ENCODE data around the gene ATP6V0B. TPM values are rescaled to one million over a fixed set of nuclear protein-coding genes. Genes with fewer than 3 reads are reported as not detected.

The ATP6V0B gene
- total RNA-seq, 2 experiments from 2014 or later, result 121 TPM

DNA sequence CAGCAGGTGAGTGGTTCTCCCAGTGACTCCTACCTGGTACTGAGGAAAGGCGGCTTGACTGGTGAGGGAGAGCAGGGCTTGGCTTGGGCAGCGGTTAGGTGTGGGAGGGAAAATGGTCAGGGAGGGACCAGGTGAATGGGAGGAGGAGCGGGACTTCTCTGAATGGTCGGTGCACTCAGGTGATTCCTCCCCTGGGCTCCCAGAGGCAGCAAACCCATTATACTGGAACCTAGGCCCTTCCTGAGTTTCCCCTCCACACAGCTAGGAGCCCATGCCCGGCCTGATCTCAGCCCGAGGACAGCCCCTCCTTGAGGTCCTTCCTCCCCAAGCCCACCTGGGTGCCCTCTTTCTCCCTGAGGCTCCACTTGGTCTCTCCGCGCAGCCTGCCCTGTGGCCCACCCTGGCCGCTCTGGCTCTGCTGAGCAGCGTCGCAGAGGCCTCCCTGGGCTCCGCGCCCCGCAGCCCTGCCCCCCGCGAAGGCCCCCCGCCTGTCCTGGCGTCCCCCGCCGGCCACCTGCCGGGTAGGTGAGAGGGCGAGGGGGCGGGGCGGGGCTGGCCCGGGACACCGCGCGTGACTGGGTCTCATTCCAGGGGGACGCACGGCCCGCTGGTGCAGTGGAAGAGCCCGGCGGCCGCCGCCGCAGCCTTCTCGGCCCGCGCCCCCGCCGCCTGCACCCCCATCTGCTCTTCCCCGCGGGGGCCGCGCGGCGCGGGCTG, 38.9 kb upstream of the ATP6V0B start:
- Mint-ChIP-seq H3K36me3 (ENCODE audit: low read depth) (no peaks in the 10 kb centered on the region), H3K9me3 (no peaks in the 10 kb centered on the region), H3K27ac (no peak overlapping the region), H3K27me3 (peaks cover 11% of the 10 kb centered on the region), H3K4me1 (peaks cover 11% of the 10 kb centered on the region), H3K4me3 (no peak overlapping the region)
- DNase-seq, result no peak
- POLR2A ChIA-PET, result interaction anchor here (0.9 to 3.1 kb wide), 3 partner anchors 11 to 229 kb away, joined by 4 to 25 read pairs (median 4); partner anchors contain the start of genes IPO13 and ST3GAL3
- CTCF ChIA-PET, result interaction anchor here (0.9 to 10.9 kb wide), 18 partner anchors 10 to 406 kb away, joined by 3 to 324 read pairs (median 8); partner anchors contain the start of genes ATP6V0B, DPH2, IPO13 and KDM4A

DNA sequence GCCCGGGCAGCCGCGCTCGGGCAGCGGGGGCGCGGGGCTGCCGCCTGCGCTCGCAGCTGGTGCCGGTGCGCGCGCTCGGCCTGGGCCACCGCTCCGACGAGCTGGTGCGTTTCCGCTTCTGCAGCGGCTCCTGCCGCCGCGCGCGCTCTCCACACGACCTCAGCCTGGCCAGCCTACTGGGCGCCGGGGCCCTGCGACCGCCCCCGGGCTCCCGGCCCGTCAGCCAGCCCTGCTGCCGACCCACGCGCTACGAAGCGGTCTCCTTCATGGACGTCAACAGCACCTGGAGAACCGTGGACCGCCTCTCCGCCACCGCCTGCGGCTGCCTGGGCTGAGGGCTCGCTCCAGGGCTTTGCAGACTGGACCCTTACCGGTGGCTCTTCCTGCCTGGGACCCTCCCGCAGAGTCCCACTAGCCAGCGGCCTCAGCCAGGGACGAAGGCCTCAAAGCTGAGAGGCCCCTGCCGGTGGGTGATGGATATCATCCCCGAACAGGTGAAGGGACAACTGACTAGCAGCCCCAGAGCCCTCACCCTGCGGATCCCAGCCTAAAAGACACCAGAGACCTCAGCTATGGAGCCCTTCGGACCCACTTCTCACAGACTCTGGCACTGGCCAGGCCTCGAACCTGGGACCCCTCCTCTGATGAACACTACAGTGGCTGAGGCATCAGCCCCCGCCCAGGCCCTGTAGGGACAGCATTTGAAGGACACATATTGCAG, 38.2 kb upstream of the ATP6V0B start:
- H3K9me3 Mint-ChIP-seq, result no peaks in the 10 kb centered on the region
- peaks cover 11% of the 10 kb centered on the region for H3K27me3 Mint-ChIP-seq
- H3K4me3 Mint-ChIP-seq, result peak overlapping the region; percentile 40
- H3K36me3 Mint-ChIP-seq (ENCODE audit: low read depth), result no peaks in the 10 kb centered on the region
- DNase-seq, result no peak
- H3K4me1 Mint-ChIP-seq, result peaks cover 11% of the 10 kb centered on the region
- ChIA-PET POLR2A (interaction anchor here (0.8 to 3.1 kb wide), 2 partner anchors 10 kb away, joined by 3 to 25 read pairs; partner anchors contain the start of gene IPO13), CTCF (interaction anchor here (4.7 to 10.9 kb wide), 2 partner anchors 9 to 173 kb away, joined by 102 to 324 read pairs; partner anchors contain the start of gene IPO13)
- no peak overlapping the region for H3K27ac Mint-ChIP-seq

DNA sequence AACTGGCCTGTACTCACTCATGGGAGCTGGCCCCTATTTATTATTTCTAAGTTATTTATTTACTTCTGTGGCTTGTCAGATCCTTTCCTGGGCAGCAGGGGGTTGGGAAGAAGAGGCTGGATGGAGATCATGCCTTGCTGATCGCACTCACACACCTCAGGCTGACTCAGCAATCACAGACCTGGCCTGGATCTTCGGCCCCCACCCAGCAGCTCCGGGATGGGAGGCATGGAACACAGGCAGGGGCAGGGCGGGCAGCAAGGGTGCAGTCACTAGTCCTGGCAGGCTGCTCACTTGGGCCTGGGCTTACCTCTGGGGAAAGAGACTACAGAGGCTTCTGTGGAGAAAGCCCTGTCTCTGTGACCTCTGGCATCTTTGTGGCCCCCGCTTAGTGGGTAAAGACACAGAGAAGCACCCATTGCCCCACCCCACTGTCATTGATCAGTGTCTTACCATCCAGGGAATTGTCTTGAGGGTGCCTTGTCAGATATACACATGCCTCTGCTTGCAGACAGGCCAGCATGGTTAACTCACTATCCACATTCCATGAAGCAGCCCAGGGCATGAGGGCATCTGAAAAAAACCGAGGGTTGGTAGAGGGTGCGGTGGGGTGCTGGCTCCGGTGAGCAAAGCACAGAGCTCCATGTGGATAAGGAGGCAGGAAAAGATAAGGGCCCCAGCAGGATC, 37.4 kb upstream of the ATP6V0B start:
- H3K4me1 Mint-ChIP-seq, result peaks cover 11% of the 10 kb centered on the region
- POLR2A ChIA-PET, result interaction anchor here (0.8 kb wide), 1 partner anchor 10 kb away, joined by 3 read pairs; the partner anchor contains the start of gene IPO13
- H3K9me3 Mint-ChIP-seq, result no peaks in the 10 kb centered on the region
- no peaks in the 10 kb centered on the region for H3K36me3 Mint-ChIP-seq (ENCODE audit: low read depth)
- CTCF ChIA-PET, result interaction anchor here (4.7 to 10.9 kb wide), 2 partner anchors 8 to 173 kb away, joined by 102 to 324 read pairs; partner anchors contain the start of gene IPO13
- H3K4me3 Mint-ChIP-seq, result no peak overlapping the region
- no peak overlapping the region for H3K27ac Mint-ChIP-seq
- H3K27me3 Mint-ChIP-seq, result peaks cover 11% of the 10 kb centered on the region
- DNase-seq, result no peak

DNA sequence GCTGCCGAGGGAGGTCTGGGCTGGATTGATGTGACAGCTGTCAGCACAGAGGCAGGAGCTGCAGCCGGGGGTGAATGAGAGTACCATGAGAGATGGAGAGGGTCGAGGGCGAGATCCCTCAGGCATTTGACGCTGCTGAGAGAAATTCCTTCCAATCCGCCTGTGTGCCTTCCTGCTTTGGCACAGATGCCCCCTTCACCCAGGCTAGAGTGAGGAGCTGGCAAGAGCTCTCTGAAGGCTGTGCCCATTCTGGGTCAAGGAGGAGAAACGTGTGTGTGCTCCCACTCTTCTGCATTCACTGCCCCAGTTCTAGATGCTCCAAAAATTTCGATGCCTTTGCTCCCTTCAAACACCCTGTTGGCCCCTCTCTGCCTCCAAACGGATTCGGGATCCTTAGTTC, 36.4 kb upstream of the ATP6V0B start:
- Mint-ChIP-seq H3K4me3 (no peak overlapping the region), H3K27ac (no peak overlapping the region), H3K27me3 (peaks cover 11% of the 10 kb centered on the region), H3K9me3 (no peaks in the 10 kb centered on the region), H3K36me3 (ENCODE audit: low read depth) (peaks cover 3% of the 10 kb centered on the region), H3K4me1 (peaks cover 13% of the 10 kb centered on the region)
- ChIA-PET CTCF (interaction anchor here (10.9 kb wide), 1 partner anchor 174 kb away, joined by 324 read pairs; no protein-coding TSS in a partner anchor), POLR2A (no interaction called here)
- DNase-seq, result no peak

DNA sequence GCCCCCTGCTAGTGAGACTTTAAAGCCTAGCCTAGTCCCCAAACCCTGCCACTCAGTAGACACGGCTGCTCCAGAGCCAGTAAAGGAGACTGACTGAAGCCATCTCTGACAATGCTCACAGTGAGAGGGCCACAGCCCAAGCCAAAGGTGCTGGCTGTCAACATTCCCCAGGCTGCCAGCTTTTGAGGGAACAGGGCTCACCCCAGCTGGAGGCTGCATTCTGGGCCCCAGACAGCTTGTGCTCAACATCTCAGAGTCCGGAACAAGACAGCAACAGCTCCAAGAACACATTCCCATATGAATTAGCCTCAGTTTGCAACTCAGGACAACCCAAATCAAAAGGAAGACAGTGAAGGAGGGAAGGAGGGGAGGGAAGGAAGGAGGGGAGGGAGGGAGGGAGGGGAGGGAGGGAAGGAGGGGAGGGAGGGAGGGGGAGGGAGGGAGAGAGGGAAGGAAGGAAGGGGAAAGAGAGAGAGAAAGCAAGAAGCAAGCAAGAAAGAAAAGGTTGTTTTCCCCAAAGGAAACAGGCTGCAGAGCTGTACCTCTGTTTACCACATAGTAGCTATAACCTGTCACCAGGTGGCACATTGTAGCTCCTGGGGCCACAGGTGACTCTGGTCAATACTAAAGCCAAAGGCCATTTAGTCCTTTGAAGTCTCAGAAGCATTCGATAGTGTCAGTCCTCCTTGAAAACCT, 35.7 kb upstream of the ATP6V0B start:
- ChIA-PET CTCF (interaction anchor here (1.6 to 10.9 kb wide), 2 partner anchors 175 kb away, joined by 6 to 324 read pairs; no protein-coding TSS in a partner anchor), POLR2A (no interaction called here)
- peaks cover 3% of the 10 kb centered on the region for H3K36me3 Mint-ChIP-seq (ENCODE audit: low read depth)
- no peak for DNase-seq
- peaks cover 8% of the 10 kb centered on the region for H3K27me3 Mint-ChIP-seq
- no peaks in the 10 kb centered on the region for H3K9me3 Mint-ChIP-seq
- H3K27ac Mint-ChIP-seq, result no peak overlapping the region
- peaks cover 9% of the 10 kb centered on the region for H3K4me1 Mint-ChIP-seq
- no peak overlapping the region for H3K4me3 Mint-ChIP-seq

DNA sequence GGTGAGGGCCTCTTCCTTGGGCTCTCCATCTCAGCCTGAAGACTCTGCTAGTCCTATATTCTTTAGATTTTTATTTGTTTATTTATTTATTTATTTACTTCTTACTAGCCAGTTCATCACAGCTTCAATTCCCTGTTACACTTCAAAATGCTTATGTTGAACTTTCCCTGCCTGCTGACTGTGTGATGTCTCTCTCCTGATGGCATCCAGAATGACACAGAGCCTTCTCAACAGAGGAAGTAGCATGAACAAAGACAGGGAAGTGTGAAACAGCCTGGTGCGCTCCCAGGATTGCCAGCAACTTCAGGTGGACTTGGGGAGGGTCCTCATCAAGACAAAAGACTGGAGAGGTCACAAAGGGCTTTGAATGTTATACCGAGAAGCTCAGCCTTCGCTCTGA, 32.3 kb upstream of the ATP6V0B start:
- POLR2A ChIA-PET, result no interaction called here
- Mint-ChIP-seq H3K27ac (no peak overlapping the region), H3K27me3 (no peaks in the 10 kb centered on the region), H3K4me1 (peaks cover 24% of the 10 kb centered on the region), H3K9me3 (no peaks in the 10 kb centered on the region), H3K4me3 (no peak overlapping the region), H3K36me3 (ENCODE audit: low read depth) (peaks cover 6% of the 10 kb centered on the region)
- CTCF ChIA-PET, result interaction anchor here (1.0 to 5.6 kb wide), 3 partner anchors 7 to 179 kb away, joined by 3 to 102 read pairs (median 9); partner anchors contain the start of gene ARTN
- no peak for DNase-seq

DNA sequence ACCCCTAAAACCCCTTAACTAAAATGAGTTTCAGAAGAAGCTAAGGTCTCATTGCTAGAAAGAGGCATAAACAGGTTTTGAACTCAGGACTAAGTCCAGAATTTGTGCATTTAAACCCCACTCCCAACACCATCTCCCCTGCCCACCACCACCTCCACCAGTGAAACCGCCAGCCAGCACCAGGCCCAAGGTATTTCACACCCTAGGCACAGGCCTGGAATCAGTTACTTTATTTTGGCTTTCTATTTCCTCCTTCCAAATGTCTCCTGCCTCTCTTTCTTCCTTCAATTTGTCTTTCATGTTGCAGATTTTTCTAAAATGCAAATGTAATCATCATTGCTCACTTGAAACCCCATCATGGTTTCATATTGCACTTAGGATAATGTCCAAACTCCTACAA, 29.9 kb upstream of the ATP6V0B start:
- no peak for DNase-seq
- ChIA-PET POLR2A (interaction anchor here (3.1 kb wide), 1 partner anchor 26 kb away, joined by 20 read pairs; the partner anchor contains the start of gene DPH2), CTCF (interaction anchor here (1.4 to 5.6 kb wide), 4 partner anchors 10 to 291 kb away, joined by 3 to 102 read pairs (median 18); partner anchors contain the start of gene ARTN)
- Mint-ChIP-seq H3K9me3 (no peaks in the 10 kb centered on the region), H3K27me3 (no peaks in the 10 kb centered on the region), H3K4me1 (peaks cover 39% of the 10 kb centered on the region), H3K36me3 (ENCODE audit: low read depth) (peaks cover 6% of the 10 kb centered on the region), H3K4me3 (peak overlapping the region; percentile 89), H3K27ac (no peak overlapping the region)

- no peaks in the 10 kb centered on the region for H3K27me3 Mint-ChIP-seq
- no peaks in the 10 kb centered on the region for H3K9me3 Mint-ChIP-seq
- peaks cover 44% of the 10 kb centered on the region for H3K4me1 Mint-ChIP-seq
- ChIA-PET CTCF (interaction anchor here (0.9 to 5.6 kb wide), 16 partner anchors 11 to 391 kb away, joined by 3 to 102 read pairs (median 4); partner anchors contain the start of genes ARTN, ATP6V0B, DPH2 and KDM4A), POLR2A (interaction anchor here (0.9 to 3.1 kb wide), 6 partner anchors 11 to 1576 kb away, joined by 3 to 25 read pairs (median 10); partner anchors contain the start of genes ATP6V0B, CDC20, DPH2 and KDM4A)
- H3K27ac Mint-ChIP-seq, result peak overlapping the region; percentile 88
- peak overlapping the region; percentile 89 for H3K4me3 Mint-ChIP-seq
- DNase-seq, result no peak
- H3K36me3 Mint-ChIP-seq (ENCODE audit: low read depth), result peaks cover 13% of the 10 kb centered on the region
These were observed 29.0 kb upstream of the ATP6V0B start for GRCh38 chr1:43945674-43946235.

GRCh38 chr1:43946236-43947060, 28.3 kb upstream of the ATP6V0B start, which contains the start of gene IPO13:
IPO13 (plus strand) TSS chr1:43946950; CDS start chr1:43947601, 651 bp downstream.
- no peaks in the 10 kb centered on the region for H3K9me3 Mint-ChIP-seq
- ChIA-PET POLR2A (interaction anchor here (0.9 to 3.1 kb wide), 15 partner anchors 9 to 1575 kb away, joined by 3 to 25 read pairs (median 6); partner anchors contain the start of genes ATP6V0B, CDC20, DPH2 and ELOVL1), CTCF (interaction anchor here (0.8 to 5.6 kb wide), 19 partner anchors 11 to 392 kb away, joined by 3 to 102 read pairs (median 4); partner anchors contain the start of genes ARTN, ATP6V0B, DPH2 and KDM4A)
- peak; percentile 96 for DNase-seq
- peak within 1 kb of the TSS; percentile 88 for H3K27ac Mint-ChIP-seq
- peaks cover 13% of the 10 kb centered on the region for H3K36me3 Mint-ChIP-seq (ENCODE audit: low read depth)
- H3K4me3 Mint-ChIP-seq, result peak within 1 kb of the TSS; percentile 89
- peaks cover 44% of the 10 kb centered on the region for H3K4me1 Mint-ChIP-seq
- no peaks in the 10 kb centered on the region for H3K27me3 Mint-ChIP-seq

DNA sequence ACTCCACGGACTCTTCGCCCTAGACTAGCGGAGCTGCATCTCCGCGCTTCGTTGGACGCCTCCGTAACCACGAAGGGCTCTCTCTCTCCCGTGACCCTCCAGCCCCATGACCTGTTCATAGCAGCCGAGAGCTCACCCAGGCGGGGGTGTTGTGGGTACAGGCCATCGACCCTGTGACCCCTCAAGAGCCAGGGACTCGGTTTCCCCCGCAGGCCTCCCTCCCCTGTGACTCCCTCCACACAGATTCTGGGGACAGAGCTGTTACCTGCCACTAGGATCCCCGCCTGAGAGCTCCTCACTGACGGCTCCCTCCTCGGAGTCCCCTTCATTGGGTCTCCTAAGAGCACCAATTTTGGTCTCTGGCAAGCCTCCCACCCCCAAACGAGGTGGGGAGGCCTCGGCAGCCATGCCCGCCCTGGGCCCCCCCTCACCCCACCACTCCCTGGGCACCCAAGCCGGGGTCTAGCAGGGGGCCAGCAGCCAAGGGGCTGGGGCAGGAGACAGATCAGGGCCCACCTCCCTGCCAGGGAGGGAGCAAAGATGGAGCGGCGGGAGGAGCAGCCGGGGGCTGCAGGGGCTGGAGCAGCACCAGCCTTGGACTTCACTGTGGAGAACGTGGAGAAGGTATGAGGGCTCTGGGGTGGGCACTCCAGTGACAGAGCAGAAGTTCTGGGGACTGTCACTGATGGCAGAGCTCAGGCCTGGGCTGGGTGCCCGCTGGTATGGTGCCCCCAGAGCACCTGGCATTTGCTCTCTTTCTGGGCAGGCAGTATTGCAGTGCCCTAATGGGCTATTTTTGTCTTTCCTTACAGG, 27.5 kb upstream of the ATP6V0B start:
- H3K36me3 Mint-ChIP-seq (ENCODE audit: low read depth), result peaks cover 13% of the 10 kb centered on the region
- POLR2A ChIA-PET, result interaction anchor here (0.9 to 3.1 kb wide), 14 partner anchors 8 to 684 kb away, joined by 3 to 25 read pairs (median 5); partner anchors contain the start of genes ATP6V0B, CDC20, DPH2 and ELOVL1
- H3K4me1 Mint-ChIP-seq, result peaks cover 44% of the 10 kb centered on the region
- no peaks in the 10 kb centered on the region for H3K9me3 Mint-ChIP-seq
- CTCF ChIA-PET, result interaction anchor here (0.8 to 5.6 kb wide), 8 partner anchors 12 to 297 kb away, joined by 3 to 102 read pairs (median 5); partner anchors contain the start of genes ARTN, ATP6V0B and KDM4A
- peak; percentile 35 for DNase-seq
- H3K27me3 Mint-ChIP-seq, result no peaks in the 10 kb centered on the region
- peak overlapping the region; percentile 88 for H3K27ac Mint-ChIP-seq
- peak overlapping the region; percentile 89 for H3K4me3 Mint-ChIP-seq

All from activated CD4-positive, alpha-beta memory T cell treated with anti-CD3 and anti-CD28 coated beads, Interleukin-2, amount 10 ng/mL, durations not matched to agents 7 days and 5 days (primary cell).